T1000 (cell line): ENCODE data around the gene IL17REL.

ENCODE experiments used
- DNase-seq: peaks from one replicate; lab custom pipeline; 2025; ENCODE audit warnings: mixed read lengths; lab: John Stamatoyannopoulos, UW

IL17REL gene

DNA sequence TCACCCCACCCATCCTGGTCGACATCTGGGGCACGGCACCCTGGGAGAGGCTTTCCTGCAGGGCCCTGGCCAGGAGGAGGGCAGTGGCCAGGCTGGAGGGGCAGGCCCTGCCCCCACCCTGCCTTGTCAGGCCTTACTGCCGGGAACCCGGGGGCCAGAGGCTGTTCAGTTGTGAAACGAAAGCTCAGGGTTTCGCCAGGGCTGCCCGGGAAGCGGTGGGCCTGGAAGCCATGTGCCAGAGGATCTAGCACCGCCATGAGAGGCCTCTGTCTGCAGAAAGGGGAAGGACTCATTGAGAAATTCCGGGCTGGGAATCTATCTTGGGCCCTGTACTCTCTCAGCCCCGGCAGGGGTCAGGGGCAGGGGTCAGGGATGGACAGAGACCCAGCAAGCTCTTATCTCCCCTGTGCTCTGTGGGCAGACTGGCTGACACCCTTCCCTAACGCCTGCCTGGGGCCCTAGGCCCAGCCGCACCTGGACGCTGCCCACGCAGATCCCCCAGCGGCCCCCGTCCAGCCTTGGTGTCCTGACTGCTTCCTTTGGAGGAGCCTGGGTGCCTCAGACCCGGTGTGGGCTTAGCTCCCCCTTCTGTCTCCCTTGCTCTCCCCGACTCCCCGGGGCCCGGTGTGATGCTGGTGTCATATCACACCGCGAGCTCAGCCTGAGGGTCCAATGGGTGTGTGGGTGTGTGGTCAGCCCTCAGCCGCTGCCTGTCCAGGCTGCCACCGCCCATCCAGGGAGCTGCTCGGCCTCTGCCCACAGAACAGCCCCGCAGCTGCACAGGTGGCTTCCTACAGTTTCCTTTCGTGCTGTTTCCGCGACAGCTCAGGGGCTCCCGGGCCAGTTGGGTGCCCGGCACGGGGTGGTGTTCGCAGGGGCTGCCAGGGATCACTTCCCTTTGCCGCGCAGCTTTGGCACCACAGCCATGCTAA is 45.5 kb downstream of the IL17REL start:
- no peak for DNase-seq

DNA sequence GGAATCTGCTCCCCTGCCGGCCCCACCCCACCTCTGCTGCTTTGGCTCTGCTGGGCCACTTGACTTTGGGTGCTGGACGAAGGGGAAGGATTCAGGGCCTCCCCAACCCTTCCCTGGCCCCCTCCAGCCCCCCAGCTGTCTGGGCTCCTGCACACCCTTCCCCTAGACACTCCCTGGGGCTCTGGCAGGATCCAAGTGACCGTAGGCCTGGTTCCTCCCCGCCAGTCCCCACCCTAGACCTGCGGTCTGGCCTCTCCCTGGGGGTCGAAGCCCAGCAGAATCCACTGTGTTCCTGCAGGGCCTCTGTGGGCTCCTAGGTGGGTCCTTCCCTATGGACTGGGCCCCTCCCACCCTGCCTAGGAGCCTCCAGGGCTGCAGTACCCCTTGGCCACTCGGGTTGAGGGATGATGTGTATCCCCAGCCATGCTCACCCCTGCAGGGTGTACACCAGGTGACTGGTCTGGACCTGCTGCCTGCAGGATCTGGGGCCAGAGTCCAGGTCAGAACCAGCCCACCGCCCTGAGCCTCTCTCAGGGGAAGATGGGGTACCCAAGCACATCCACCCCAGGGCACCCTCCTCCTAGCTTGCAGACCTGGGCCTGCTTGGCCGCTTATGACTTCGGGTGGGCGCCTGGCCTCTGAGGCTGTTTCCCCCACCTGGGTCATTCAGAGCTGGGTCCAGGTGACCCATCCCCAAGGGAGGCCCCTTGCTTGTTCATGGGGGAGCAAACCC is 46.4 kb downstream of the IL17REL start:
- no peak for DNase-seq

DNA sequence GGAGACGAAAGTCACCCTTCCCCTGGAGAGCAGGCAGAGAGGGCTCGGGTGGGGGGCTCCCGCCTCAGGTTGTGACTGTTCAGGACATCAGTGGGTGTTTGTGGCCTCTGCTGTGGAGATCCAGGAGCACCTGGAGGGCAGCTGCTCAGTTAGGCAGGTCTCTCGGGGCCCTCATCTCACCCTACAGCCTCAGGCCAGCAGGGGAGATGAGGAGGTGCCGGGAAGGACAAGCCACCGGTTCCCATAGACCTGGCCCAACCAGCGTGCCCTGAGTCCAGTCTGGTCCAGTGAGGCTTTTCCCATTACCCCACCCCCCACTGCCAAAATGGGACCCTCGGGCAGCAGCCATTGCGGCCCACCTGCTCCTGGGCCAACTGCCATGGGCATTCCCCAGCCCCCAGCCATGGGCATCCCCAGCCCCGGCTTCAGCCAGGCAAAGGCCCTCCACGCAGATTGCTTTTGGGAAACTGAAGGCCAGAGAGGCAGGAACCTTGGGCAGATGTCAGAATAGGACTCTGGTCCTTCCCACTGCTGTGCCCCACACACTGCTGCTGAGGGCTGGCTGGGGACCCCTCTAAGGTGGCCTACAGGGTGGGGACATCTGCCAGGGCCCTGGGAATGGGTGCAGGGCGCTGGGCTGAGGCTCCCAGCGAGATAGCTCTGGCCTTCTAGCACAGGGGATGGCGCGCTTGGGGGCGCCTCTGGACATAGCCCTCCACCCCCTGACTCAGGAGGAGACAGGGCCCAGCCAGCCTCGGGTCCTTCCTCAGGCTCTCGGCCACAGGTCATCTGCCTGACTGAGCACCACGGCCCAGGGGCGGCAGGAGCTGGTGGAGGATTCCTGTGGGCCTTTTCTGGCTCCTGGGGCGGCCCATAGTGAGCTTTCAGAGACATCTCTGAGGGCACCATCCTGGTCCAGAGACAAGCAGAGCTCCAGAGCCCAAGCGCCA is 47.2 kb downstream of the IL17REL start:
- DNase-seq: no peak

DNA sequence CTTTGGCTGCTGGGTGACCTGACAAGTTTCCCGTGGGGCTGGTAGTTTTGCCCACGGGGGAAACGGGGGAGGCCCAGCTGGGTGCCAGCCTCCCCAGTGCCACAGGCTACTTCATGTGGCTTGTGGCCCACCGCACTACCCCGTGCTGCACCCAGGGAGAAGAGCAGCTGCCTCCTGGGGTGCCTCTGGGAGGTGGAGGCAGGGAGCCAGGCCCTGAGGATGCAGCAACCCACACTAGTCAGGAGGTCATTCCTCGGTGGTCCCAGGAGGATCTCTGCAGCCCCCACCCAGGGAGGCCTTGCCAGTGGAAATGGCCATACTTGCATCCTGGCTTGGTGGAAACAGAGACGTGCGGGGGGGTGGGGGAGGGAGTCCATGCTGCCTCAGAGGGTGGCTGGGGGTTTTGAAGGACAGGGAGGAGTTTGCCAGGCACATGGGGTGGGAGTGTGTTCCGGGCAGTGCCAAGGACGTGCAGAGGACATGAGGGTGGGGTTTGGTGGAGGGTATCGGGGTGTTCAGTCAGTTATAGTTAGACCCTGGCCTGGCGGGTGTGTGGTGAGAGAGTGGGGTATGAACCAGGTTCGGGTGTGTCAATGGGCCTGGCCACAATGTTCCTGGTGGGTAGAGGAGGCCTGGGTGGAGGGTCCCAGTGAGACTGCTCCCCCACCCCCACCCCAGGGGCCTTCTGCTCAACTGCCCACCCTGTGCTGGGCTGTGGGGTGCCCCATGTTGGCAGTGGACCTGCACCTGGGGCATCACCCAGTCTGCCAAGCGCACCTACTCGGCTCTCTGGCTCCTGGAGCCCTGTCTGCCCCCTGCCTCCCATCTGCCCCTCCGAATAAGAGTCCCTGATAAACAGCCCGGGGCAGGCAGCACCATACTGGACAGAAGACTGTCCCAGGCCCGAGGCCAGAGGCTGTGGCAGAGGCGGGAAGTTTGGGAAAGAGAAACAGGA is 48.2 kb downstream of the IL17REL start:
- DNase-seq: no peak

DNA sequence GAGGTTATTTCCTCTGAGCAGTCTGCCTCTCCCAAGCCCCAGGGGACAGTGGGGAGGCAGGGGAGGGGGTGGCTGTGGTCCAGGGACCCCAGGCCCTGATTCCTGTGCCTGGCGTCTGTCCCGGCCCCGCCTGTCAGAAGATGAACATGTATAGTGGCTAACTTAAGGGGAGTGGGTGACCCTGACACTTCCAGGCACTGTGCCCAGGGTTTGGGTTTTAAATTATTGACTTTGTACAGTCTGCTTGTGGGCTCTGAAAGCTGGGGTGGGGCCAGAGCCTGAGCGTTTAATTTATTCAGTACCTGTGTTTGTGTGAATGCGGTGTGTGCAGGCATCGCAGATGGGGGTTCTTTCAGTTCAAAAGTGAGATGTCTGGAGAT is 48.9 kb downstream of the IL17REL start:
- no peak for DNase-seq

DNA sequence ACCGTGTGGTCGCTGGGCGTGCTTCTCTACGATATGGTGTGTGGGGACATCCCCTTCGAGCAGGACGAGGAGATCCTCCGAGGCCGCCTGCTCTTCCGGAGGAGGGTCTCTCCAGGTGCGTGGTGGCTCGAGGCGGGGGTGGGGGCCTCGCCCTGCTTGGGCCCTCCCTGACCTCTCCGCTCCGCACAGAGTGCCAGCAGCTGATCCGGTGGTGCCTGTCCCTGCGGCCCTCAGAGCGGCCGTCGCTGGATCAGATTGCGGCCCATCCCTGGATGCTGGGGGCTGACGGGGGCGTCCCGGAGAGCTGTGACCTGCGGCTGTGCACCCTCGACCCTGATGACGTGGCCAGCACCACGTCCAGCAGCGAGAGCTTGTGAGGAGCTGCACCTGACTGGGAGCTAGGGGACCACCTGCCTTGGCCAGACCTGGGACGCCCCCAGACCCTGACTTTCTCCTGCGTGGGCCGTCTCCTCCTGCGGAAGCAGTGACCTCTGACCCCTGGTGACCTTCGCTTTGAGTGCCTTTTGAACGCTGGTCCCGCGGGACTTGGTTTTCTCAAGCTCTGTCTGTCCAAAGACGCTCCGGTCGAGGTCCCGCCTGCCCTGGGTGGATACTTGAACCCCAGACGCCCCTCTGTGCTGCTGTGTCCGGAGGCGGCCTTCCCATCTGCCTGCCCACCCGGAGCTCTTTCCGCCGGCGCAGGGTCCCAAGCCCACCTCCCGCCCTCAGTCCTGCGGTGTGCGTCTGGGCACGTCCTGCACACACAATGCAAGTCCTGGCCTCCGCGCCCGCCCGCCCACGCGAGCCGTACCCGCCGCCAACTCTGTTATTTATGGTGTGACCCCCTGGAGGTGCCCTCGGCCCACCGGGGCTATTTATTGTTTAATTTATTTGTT is 49.6 kb downstream of the IL17REL start:
- DNase-seq: no peak

DNA sequence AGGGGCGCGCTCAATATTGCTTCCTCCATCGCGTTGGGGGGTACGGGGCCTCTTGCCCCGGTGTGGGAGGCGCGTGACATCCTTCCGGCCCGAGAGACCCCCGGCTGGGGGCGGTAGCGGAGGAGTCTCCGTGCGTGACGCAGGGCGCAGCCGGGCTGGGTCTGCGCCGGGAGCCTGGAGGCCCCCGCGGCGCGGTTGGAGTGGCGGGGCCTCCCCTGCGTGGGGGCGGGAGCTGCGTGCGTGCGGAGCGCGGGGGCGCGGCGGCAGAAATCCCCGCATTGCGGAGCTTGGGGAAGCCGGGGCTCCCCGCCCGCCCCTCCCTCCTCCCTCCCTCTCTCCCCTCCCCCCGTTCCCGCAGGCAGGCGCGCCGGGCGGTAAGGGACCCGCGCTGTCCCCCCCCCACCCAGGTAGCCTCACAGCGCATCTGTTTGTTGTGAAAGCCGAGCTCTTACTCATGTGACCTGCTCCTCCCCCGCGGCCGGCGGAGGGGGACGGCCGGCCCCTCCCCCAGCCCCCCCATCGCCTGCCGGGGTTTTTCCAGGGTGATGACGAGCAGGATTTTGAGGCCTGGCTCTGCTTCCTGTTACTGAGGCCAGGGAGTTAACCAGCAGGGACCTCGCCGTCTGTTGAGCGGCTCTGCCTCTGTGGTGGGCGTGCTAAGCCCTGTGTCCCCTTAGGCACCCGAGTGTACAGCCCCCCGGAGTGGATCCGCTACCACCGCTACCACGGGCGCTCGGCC is 50.4 kb downstream of the IL17REL start:
- DNase-seq: peak; percentile 67

DNA sequence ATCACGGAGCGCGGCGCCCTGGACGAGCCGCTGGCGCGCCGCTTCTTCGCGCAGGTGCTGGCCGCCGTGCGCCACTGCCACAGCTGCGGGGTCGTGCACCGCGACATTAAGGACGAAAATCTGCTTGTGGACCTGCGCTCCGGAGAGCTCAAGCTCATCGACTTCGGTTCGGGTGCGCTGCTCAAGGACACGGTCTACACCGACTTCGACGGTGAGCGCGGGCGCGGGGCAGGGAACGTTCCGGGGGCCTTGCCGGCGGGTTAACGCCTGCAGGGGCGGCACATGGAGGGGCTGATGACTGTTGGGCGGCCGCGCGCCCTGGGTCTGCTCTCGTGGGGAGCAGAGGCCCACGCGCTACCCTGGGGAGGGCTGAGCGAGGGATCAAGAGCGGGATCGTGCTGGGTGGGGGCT is 51.0 kb downstream of the IL17REL start:
- no peak for DNase-seq

DNA sequence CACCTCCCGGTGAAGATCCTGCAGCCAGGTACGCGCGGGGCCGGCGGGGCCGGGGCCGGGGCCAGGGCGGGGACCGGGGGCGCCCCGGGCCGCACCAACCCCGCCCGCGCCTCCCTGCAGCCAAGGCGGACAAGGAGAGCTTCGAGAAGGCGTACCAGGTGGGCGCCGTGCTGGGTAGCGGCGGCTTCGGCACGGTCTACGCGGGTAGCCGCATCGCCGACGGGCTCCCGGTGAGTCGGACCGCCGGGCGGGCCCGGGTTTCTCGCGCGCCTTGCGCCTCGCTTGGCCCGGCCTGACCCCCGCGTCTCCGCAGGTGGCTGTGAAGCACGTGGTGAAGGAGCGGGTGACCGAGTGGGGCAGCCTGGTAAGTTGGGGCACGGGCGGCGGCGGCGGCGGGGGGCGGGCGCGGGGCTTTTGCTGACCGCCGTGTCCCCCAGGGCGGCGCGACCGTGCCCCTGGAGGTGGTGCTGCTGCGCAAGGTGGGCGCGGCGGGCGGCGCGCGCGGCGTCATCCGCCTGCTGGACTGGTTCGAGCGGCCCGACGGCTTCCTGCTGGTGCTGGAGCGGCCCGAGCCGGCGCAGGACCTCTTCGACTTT is 51.5 kb downstream of the IL17REL start:
- no peak for DNase-seq

DNA sequence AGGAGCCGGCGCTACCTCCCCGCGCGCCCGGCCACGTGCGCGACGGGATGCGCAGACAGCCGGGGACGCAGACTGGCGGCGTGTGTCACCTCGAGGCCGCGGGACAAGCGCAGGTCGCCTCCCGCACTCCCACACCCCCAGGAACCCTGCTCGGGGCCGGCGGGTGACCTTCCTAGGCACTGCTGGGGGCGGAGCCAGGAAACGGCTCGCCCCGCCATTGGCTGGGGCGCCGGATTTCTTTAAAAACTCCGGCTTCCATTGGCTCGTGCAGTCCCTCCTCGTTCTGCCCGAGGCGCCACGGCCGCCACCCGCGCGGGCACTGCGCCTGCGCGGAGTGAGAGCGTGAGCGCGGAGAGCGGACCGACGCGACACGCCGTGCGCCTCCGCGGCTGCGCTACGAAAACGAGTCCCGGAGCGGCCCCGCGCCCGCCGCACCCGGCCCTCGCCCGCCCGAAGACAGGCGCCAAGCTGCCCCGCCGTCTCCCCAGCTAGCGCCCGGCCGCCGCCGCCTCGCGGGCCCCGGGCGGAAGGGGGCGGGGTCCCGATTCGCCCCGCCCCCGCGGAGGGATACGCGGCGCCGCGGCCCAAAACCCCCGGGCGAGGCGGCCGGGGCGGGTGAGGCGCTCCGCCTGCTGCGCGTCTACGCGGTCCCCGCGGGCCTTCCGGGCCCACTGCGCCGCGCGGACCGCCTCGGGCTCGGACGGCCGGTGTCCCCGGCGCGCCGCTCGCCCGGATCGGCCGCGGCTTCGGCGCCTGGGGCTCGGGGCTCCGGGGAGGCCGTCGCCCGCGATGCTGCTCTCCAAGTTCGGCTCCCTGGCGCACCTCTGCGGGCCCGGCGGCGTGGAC is 52.2 kb downstream of the IL17REL start, which contains the start of gene PIM3:
Gene PIM3 (plus strand): TSS at position 614 of the 846 bp plus-strand sequence. CDS start 176 bp downstream, at position 790.
- peak; percentile 85 for DNase-seq

DNA sequence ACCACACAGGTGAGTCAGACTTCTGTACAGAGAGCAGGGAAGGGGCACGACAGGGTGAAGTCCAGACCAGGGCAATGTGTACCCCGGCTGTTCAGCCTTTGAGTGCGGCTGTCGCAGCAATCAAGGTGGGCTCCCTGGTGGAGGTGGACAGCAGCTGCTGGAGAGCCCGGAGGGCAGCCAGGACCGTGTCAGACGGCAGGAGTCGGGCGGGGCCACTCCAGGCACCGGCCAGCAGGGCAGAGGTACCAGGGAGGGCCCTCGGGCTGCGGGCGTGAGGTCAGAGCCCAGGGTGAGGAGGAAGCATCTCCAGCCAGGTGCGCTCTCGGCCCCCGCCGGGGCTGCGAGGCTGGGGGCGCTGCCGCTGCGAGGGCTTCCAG is 52.8 kb downstream of the IL17REL start:
- DNase-seq: no peak

DNA sequence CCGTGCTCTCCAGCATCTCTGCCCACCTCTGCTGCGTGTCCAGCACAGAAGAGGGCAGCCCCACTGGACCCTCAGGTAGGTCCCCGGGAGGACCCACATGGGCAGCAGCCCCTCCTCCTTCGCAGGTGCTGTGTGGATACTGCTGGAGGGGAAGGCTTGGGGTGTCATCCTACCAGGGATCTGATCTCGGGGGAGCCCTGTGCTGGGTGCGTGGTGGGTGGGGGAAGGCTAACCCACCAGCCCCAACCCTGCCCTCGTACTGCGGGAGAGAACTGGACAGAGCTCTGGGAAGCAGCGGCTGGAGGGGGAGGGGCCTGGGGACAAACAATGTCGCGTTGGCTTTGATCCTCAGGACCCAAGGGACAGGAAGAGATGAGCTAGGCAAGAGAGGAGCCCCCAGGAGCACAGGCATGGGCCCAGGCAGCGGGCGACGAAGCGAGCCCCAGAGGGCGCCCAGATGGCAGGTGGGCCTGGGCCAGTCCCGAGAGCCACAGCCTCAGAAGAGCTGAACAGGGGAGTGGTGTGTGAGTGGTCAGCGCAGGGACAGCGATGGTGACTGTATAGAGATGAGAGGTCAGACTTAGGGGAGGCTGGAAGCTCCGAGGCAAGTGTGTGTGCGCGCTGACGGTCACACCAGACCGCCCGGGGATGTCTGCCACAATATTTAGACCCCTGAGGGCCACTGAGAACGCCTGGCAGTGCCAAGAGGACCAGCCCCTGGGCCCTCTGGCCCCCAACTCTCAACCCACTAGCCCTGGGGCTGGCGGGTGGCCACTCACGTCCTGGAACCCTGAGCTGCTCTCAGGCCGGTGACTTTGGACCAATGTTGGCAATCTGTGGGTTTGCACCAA is 53.4 kb downstream of the IL17REL start:
- DNase-seq: no peak

DNA sequence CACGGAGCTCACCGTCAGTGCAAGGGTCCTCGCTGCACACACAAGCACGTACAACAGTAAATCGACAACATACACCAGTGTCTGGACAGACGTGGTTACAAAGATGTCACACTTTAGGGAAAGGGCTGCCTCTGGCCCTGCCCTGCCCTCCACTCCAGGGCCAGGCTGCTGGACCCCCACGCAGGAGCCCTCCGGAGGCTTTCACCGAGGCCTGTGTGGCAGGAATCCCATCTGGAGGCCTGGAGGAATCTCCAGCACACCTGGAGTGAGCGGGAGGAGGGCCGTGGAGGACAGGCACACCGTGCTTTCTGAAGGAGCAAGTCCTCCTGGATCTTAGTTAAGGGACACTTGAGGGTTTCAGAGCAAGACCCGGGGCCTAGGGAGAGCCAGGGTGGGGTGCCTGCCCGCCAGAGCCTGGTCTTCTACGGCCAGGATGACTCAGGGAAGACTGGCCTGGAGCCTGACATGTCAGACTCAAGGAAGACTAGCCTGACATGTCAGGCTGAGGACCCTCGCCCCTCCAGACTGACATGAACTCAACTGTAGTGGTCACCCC is 54.1 kb downstream of the IL17REL start:
- no peak for DNase-seq

DNA sequence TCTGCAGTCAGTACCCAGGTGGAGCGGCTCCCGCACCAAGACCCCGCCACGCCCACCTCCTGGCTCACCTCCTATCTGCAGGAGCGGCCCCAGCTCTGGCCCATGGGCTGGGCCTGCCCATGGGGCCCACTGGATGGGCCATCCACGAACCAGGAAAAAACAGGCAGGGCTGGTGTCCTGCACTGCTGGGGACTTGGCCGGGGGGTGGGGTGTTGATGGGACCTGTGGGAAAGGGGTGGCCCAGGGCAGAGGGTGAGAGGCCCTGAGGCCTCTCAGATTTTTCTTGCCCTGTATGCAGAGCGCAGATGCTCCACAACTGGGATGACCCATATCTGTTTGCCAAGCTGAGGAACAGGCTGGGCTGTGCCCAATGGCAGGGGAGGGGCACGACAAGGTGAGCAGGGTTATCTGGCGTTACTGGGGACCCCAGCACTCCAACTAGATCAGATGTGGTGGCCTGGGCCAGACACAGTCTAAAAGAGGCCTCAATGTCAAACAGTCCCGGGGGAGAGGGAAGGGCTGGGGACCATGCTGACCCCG is 54.7 kb downstream of the IL17REL start:
- no peak for DNase-seq

DNA sequence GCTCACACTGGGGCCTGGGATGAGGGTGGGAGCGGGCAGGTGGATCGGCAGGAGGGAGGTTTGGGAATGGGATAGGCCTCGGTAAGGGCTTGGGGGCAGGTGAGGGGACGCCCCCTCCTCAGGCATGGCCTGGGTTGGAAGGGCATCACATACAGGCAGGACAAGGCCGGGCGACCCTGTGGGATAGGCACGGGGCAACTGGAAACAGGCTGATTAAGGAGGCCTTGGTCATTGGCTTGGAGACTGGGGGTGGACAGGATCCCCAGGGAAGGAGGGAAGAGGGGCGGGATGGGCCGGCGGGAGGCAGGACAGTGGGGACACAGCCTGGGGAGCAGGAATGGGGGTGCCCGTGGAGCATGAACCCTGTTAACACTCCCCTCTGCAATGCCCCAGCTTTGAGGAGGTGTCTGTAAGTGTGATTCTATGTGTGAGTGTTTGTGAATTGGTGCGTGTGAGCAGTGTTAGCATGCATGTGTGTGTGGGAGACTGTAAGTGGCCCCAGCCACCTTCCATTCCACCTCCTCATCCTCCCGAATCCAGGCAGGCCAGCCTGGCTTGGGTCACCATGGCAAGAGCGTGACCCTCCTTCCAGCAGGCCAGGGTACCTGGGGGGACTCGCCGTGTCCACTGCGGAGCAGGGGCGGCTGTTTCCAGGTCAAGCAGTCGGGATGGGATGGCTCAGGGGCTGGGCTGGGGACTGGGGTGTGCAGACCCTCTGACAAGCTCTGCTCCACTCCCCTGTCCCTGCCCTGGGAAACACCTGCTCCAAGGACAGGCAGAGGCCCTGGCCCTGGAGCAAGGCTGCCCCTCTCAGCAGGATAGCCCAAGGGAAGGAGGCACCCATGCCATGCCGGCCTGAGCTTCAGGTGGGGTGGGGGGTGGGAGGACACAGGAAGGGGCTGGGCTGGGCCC is 55.4 kb downstream of the IL17REL start:
- no peak for DNase-seq
